ENCODE measurements around the gene ARHGAP12.

- TF ChIP-seq CTCF (conservative IDR thresholded peaks at IDR 0.05) (no peak), EZH2 (IDR thresholded peaks at IDR 0.05; ENCODE audit: low read depth) (no peak)
These were observed 170.8 kb downstream of the ARHGAP12 start for GRCh38 chr10:31757831-31758230.
